CD14-positive monocyte (primary cell): ENCODE results near the gene ULK4. TPM values are rescaled to one million over a fixed set of nuclear protein-coding genes. Genes with fewer than 3 reads are reported as not detected.

Experiments used
- DNase-seq, 3 donors: peaks; one replicate each; pipeline ENCODE4 v3.0.0-alpha.2; 2011 to 2022
- H2AFZ ChIP-seq: 2 replicates; pipeline ENCODE4 v1.6.0; 2012; ENCODE audit warnings: mild to moderate bottlenecking, low read depth, low read length, inconsistent platforms; ENCODE audit not compliant: insufficient read depth, poor library complexity, severe bottlenecking
- H3K27ac ChIP-seq, 2 donors: 1 replicate in 1 of 2; 2 replicates in 1 of 2; pipeline ENCODE4 v1.5.1; 2012 to 2013; ENCODE audit warnings: low read length in 2 of 2, control low read depth in 1 of 2, inconsistent platforms in 1 of 2, low read depth in 1 of 2, mild to moderate bottlenecking in 1 of 2
- H3K27me3 ChIP-seq, 2 donors: one replicate each; pipeline versions ENCODE4 v1.6.0 to v1.6.1; 2011 to 2013; ENCODE audit warnings: low read length in 2 of 2; ENCODE audit not compliant: control insufficient read depth in 2 of 2, insufficient read depth in 2 of 2
- H3K36me3 ChIP-seq, 2 donors: replicated peaks in 1 of 2; 1 replicate in 1 of 2; 2 replicates in 1 of 2; pipeline versions ENCODE4 v1.5.1 to v1.6.1; 2012 to 2013; ENCODE audit warnings: low read length in 2 of 2, control low read depth in 1 of 2, inconsistent platforms in 1 of 2, mild to moderate bottlenecking in 1 of 2; ENCODE audit not compliant: insufficient read depth in 2 of 2, control insufficient read depth in 1 of 2
- H3K4me1 ChIP-seq, 2 donors: 1 replicate in 1 of 2; 2 replicates in 1 of 2; pipeline versions ENCODE4 v1.5.1 to v1.6.1; 2012 to 2013; ENCODE audit warnings: low read length in 2 of 2, control low read depth in 1 of 2, inconsistent platforms in 1 of 2, mild to moderate bottlenecking in 1 of 2, moderate library complexity in 1 of 2; ENCODE audit not compliant: insufficient read depth in 2 of 2, control insufficient read depth in 1 of 2
- H3K4me2 ChIP-seq: replicated peaks from 2 replicates; pipeline ENCODE3; 2012; ENCODE audit warnings: low read length, moderate library complexity, mild to moderate bottlenecking; ENCODE audit not compliant: poor library complexity, severe bottlenecking; ENCODE audit errors: extremely low read depth
- H3K4me3 ChIP-seq, 3 experiments: fragments of 200-600 bp in 1 of 3; sonication (generic) in 1 of 3; replicated peaks in 1 of 3; 1 replicate in 2 of 3; 2 replicates in 1 of 3; pipeline ENCODE4 v1.5.1; 2011 to 2013; ENCODE audit warnings: low read length in 3 of 3, mild to moderate bottlenecking in 3 of 3, control low read depth in 2 of 3, low read depth in 2 of 3, inconsistent platforms in 1 of 3, moderate library complexity in 1 of 3
- H3K79me2 ChIP-seq: 2 replicates; pipeline ENCODE4 v1.6.0; 2012; ENCODE audit warnings: mild to moderate bottlenecking, control low read depth, inconsistent platforms, low read length, moderate library complexity; ENCODE audit not compliant: insufficient read depth
- H3K9ac ChIP-seq: 2 replicates; pipeline ENCODE4 v1.6.0; 2017; ENCODE audit warnings: low read length, mild to moderate bottlenecking; ENCODE audit not compliant: insufficient read depth, poor library complexity, severe bottlenecking
- H3K9me3 ChIP-seq, 2 donors: replicated peaks in 1 of 2; 1 replicate in 1 of 2; 2 replicates in 1 of 2; pipeline versions ENCODE4 v1.5.1 to v1.6.1; 2012 to 2013; ENCODE audit warnings: low read length in 2 of 2, control low read depth in 1 of 2; ENCODE audit not compliant: control insufficient read depth in 1 of 2, insufficient read depth in 1 of 2
- H4K20me1 ChIP-seq: 2 replicates; pipeline ENCODE4 v1.6.0; 2012; ENCODE audit warnings: mild to moderate bottlenecking, low read length, control low read depth, moderate library complexity; ENCODE audit not compliant: insufficient read depth
- H3K27ac Mint-ChIP-seq, 7 donors: one replicate each; pipeline ENCODE4 v1.8.0; 2020; ENCODE audit warnings: mild to moderate bottlenecking in 7 of 7, mixed read lengths in 7 of 7, moderate library complexity in 6 of 7, inconsistent platforms in 2 of 7
- H3K27me3 Mint-ChIP-seq, 3 donors: one replicate each; pipeline ENCODE4 v1.8.0; 2021 to 2022; ENCODE audit warnings: low read depth in 3 of 3, mild to moderate bottlenecking in 3 of 3, mixed read lengths in 3 of 3, moderate library complexity in 3 of 3, inconsistent platforms in 1 of 3
- H3K36me3 Mint-ChIP-seq, 2 donors: one replicate each; pipeline ENCODE4 v1.8.0; 2020; ENCODE audit warnings: mixed read lengths in 2 of 2, inconsistent platforms in 1 of 2, mild to moderate bottlenecking in 1 of 2
- H3K4me1 Mint-ChIP-seq: one replicate; pipeline ENCODE4 v1.8.0; 2020; ENCODE audit warnings: mild to moderate bottlenecking, mixed read lengths
- H3K4me3 Mint-ChIP-seq, 2 donors: one replicate each; pipeline ENCODE4 v1.8.0; 2020; ENCODE audit warnings: mild to moderate bottlenecking in 2 of 2, mixed read lengths in 2 of 2, moderate library complexity in 1 of 2
- H3K9me3 Mint-ChIP-seq, 7 donors: one replicate each; pipeline ENCODE4 v1.8.0; 2020 to 2022; ENCODE audit warnings: mixed read lengths in 7 of 7, mild to moderate bottlenecking in 6 of 7, moderate library complexity in 6 of 7, inconsistent platforms in 2 of 7
- WGBS: methylation state at CpG from one replicate; pipeline ENCODE4 v1.1.5; 2013; ENCODE audit warnings: missing lambda C conversion rate; ENCODE audit not compliant: insufficient coverage; 5-methylcytosine and 5-hydroxymethylcytosine counted together
- intact Hi-C, 2 donors: fragments of 100-400 bp; cut with micrococcal nuclease; formaldehyde crosslinking; loops; one replicate each; pipeline versions ENCODE4 v1.15.0 to v1.15.1; 2023
- polyA plus RNA-seq, 3 donors: library from polyadenylated mRNA; depleted of rRNA in 1 of 3; unstranded in 2 of 3; stranded (reverse) in 1 of 3; fragments of 300-500 nt in 2 of 3; fragments of >200 nt in 1 of 3; fragmentation: Illumina TruSeq in 2 of 3; gene quantifications; 1 replicate in 2 of 3; 2 replicates in 1 of 3; pipeline ENCODE4 v1.2.3, GENCODE V29; 2012 to 2021
- TF ChIP-seq, protein P1 (sequence below): fragments of 200-600 bp; IDR thresholded peaks from one replicate; pipeline ENCODE4 v1.8.0; 2022; ENCODE audit warnings: antibody characterized with exemption, mild to moderate bottlenecking

ULK4 gene
- polyA plus RNA-seq, 3 donors, result 6.7 to 14.0 (median 11.8) TPM

GRCh38 chr3:41220906-41221677 is 740.8 kb downstream of the ULK4 start:
- Mint-ChIP-seq H3K36me3 (peaks cover 28 to 31% of the 10 kb centered on the region in 2 donors), H3K4me1 (peaks cover 48% of the 10 kb centered on the region), H3K27ac (peak overlapping the region in 2 of 7 donors; percentile 7 to 64), H3K27me3 (peaks cover 0 to 1% (median 0%) of the 10 kb centered on the region in 3 donors), H3K9me3 (no peaks in the 10 kb centered on the region), H3K4me3 (no peak overlapping the region)
- Histone ChIP-seq H4K20me1 (peaks cover 100% of the 10 kb centered on the region), H3K27ac (peak overlapping the region in 1 of 2 donors; percentile 55), H3K4me1 (peaks cover 11 to 20% of the 10 kb centered on the region in 2 donors), H3K79me2 (peaks cover 100% of the 10 kb centered on the region), H3K9ac (no peak overlapping the region), H3K4me3 (no peak overlapping the region), H2AFZ (no peak overlapping the region), H3K9me3 (no peaks in the 10 kb centered on the region), H3K27me3 (no peaks in the 10 kb centered on the region), H3K4me2 (no peak overlapping the region), H3K36me3 (peaks cover 24 to 25% of the 10 kb centered on the region in 2 donors)
- TF ChIP-seq, protein P1, sequence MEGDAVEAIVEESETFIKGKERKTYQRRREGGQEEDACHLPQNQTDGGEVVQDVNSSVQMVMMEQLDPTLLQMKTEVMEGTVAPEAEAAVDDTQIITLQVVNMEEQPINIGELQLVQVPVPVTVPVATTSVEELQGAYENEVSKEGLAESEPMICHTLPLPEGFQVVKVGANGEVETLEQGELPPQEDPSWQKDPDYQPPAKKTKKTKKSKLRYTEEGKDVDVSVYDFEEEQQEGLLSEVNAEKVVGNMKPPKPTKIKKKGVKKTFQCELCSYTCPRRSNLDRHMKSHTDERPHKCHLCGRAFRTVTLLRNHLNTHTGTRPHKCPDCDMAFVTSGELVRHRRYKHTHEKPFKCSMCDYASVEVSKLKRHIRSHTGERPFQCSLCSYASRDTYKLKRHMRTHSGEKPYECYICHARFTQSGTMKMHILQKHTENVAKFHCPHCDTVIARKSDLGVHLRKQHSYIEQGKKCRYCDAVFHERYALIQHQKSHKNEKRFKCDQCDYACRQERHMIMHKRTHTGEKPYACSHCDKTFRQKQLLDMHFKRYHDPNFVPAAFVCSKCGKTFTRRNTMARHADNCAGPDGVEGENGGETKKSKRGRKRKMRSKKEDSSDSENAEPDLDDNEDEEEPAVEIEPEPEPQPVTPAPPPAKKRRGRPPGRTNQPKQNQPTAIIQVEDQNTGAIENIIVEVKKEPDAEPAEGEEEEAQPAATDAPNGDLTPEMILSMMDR, result no peak
- WGBS, result 95% methylated on average over 2 of the region's 7 CpGs
- DNase-seq, result no peak
- intact Hi-C loops, result loop anchor here in 1 of 2 donors (5.0 kb wide), 1 partner anchor 639 kb away; no protein-coding TSS in a partner anchor

DNA sequence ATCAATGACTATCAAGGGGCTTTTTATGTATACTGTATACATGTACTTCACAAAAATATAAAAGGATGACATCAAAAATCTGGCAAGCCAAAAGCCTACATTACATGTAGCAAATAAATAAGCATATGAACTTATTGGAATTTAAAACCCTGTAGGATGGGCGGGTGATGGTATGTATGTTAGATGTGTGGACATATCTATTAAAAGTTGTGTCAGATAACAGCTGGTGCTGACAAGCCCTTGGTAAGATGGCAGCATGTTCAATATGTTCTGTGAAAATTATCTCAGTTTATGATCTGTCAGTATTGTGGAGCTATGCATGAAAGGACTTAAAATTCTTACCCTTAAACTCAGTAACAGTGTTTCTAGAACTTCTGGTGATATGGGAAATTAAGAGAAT is 742.5 kb downstream of the ULK4 start:
- DNase-seq, result no peak
- H3K36me3 Mint-ChIP-seq, result peaks cover 12 to 14% of the 10 kb centered on the region in 2 donors
- peaks cover 100% of the 10 kb centered on the region for H3K79me2 ChIP-seq
- no peak overlapping the region for H3K9ac ChIP-seq
- H3K27me3 Mint-ChIP-seq, result peaks cover 0 to 1% (median 0%) of the 10 kb centered on the region in 3 donors
- H3K4me3 ChIP-seq, result no peak overlapping the region
- TF ChIP-seq, protein P1, result no peak
- no peaks in the 10 kb centered on the region for H3K27me3 ChIP-seq
- intact Hi-C loops, result no loop called here
- H3K4me3 Mint-ChIP-seq, result no peak overlapping the region
- peaks cover 100% of the 10 kb centered on the region for H4K20me1 ChIP-seq
- H3K27ac Mint-ChIP-seq, result no peak overlapping the region
- no peaks in the 10 kb centered on the region for H3K9me3 Mint-ChIP-seq
- peaks cover 15 to 24% of the 10 kb centered on the region in 2 donors for H3K4me1 ChIP-seq
- peak overlapping the region in 1 of 2 donors; percentile 2 for H3K27ac ChIP-seq
- no peak overlapping the region for H2AFZ ChIP-seq
- H3K4me2 ChIP-seq, result no peak overlapping the region
- H3K36me3 ChIP-seq, result peaks cover 7 to 8% of the 10 kb centered on the region in 2 donors
- no CpG with 5 or more reads among the region's 1 CpG for WGBS
- H3K9me3 ChIP-seq, result no peaks in the 10 kb centered on the region
- H3K4me1 Mint-ChIP-seq, result peaks cover 58% of the 10 kb centered on the region
